ENCODE measurements around the gene DGKG.

DGKG gene

GRCh38 chr3:186166491-186167288 is 195.3 kb downstream of the DGKG start:
- DNase-seq = no peak

- DNase-seq = no peak
Observed at GRCh38 chr3:186166036-186166435, 196.0 kb downstream of the DGKG start.

- no peak for DNase-seq
Observed at GRCh38 chr3:186165331-186165730, 196.7 kb downstream of the DGKG start.

- DNase-seq = no peak
Observed at GRCh38 chr3:186164696-186165095, 197.3 kb downstream of the DGKG start.

GRCh38 chr3:186162221-186162620 is 199.8 kb downstream of the DGKG start:
- no peak for DNase-seq

GRCh38 chr3:186160691-186161243 is 201.3 kb downstream of the DGKG start:
- no peak for DNase-seq

GRCh38 chr3:186154641-186155040 is 207.4 kb downstream of the DGKG start:
- no peak for DNase-seq

GRCh38 chr3:186152889-186153292 is 209.1 kb downstream of the DGKG start:
- no peak for DNase-seq

- DNase-seq = no peak
Observed at GRCh38 chr3:186152361-186152798, 209.7 kb downstream of the DGKG start.

- no peak for DNase-seq
Observed at GRCh38 chr3:186151077-186151971, 210.7 kb downstream of the DGKG start.

- no peak for DNase-seq
Observed at GRCh38 chr3:186150041-186150830, 211.8 kb downstream of the DGKG start.

- no peak for DNase-seq
Observed at GRCh38 chr3:186149319-186149960, 212.6 kb downstream of the DGKG start.

- DNase-seq = no peak
Observed at GRCh38 chr3:186144257-186144656, 217.8 kb downstream of the DGKG start.

- no peak for DNase-seq
Observed at GRCh38 chr3:186143250-186143649, 218.8 kb downstream of the DGKG start.

- no peak for DNase-seq
Observed at GRCh38 chr3:186142393-186142932, 219.6 kb downstream of the DGKG start.

- no peak for DNase-seq
Observed at GRCh38 chr3:186141790-186142189, 220.2 kb downstream of the DGKG start.

GRCh38 chr3:186138272-186138981 is 223.6 kb downstream of the DGKG start:
- no peak for DNase-seq

- no peak for DNase-seq
Observed at GRCh38 chr3:186137051-186137685, 224.9 kb downstream of the DGKG start.

GRCh38 chr3:186133980-186134379 is 228.1 kb downstream of the DGKG start:
- DNase-seq = no peak

- DNase-seq = no peak
Observed at GRCh38 chr3:186132487-186132886, 229.5 kb downstream of the DGKG start.

- DNase-seq = no peak
Observed at GRCh38 chr3:186129206-186129605, 232.8 kb downstream of the DGKG start.

Measured in activated T-cell treated with anti-CD3 and anti-CD28 coated beads for 4 hours (primary cell).